GM12878 (cell line): ENCODE measurements around the gene IMMP2L.

Experiments used
- CEBPB ChIP-seq, 2 experiments: fragments of 150-350 bp in 1 of 2; IDR thresholded peaks; 2 replicates each; pipeline ENCODE4 v1.6.1; 2012 to 2014; ENCODE audit warnings: low read depth in 2 of 2, low read length in 2 of 2, borderline replicate concordance in 1 of 2, inconsistent platforms in 1 of 2
- TF ChIP-seq, protein P1 (sequence below): fragments of 450-650 bp; IDR thresholded peaks from 2 replicates; pipeline ENCODE4 v1.6.1; 2016; ENCODE audit warnings: mild to moderate bottlenecking, moderate library complexity, borderline replicate concordance

DNA sequence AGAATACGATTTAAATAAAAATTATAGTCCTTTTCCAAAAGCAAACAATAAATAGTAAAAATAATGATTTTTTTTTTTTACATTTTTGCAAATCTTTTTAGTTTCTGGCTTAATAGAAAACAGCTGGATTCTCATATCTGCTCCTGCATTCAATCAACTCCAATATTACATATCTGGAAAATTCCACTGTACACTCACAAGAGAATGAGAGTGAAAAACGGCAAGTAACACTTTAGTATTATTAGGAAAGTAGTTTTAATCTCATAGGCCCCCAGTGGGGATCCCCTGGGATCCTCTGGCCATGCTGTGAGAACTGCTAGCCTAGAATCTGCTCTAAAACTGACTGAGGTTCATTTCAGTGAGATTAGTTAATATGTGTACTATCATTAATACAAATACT, 599.9 kb downstream of the IMMP2L start:
- TF ChIP-seq, protein P1, sequence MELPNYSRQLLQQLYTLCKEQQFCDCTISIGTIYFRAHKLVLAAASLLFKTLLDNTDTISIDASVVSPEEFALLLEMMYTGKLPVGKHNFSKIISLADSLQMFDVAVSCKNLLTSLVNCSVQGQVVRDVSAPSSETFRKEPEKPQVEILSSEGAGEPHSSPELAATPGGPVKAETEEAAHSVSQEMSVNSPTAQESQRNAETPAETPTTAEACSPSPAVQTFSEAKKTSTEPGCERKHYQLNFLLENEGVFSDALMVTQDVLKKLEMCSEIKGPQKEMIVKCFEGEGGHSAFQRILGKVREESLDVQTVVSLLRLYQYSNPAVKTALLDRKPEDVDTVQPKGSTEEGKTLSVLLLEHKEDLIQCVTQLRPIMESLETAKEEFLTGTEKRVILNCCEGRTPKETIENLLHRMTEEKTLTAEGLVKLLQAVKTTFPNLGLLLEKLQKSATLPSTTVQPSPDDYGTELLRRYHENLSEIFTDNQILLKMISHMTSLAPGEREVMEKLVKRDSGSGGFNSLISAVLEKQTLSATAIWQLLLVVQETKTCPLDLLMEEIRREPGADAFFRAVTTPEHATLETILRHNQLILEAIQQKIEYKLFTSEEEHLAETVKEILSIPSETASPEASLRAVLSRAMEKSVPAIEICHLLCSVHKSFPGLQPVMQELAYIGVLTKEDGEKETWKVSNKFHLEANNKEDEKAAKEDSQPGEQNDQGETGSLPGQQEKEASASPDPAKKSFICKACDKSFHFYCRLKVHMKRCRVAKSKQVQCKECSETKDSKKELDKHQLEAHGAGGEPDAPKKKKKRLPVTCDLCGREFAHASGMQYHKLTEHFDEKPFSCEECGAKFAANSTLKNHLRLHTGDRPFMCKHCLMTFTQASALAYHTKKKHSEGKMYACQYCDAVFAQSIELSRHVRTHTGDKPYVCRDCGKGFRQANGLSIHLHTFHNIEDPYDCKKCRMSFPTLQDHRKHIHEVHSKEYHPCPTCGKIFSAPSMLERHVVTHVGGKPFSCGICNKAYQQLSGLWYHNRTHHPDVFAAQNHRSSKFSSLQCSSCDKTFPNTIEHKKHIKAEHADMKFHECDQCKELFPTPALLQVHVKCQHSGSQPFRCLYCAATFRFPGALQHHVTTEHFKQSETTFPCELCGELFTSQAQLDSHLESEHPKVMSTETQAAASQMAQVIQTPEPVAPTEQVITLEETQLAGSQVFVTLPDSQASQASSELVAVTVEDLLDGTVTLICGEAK: no peak
- no peak for TF ChIP-seq CEBPB (IDR thresholded peaks at IDR 0.05; ENCODE audit: borderline replicate concordance in 1 of 2, low read depth in 2 of 2, low read length in 2 of 2)
